ENCODE results near the gene MGAT1. TPM values are rescaled to one million over a fixed set of nuclear protein-coding genes. Genes with fewer than 3 reads are reported as not detected.
A peak's percentile ranks its signal among the peaks of the same experiment; 100 is the strongest.
"Not testable (repeated sequence)": the region's sequence is repeated elsewhere in the genome, so short reads cannot be mapped to it uniquely, and the experiment has no call there.

Gene MGAT1
- total RNA-seq (2014; rRNA removed; shearing (Covaris generic); ENCODE audit: low replicate concordance), result 155 and 157 TPM in 2 replicates

DNA sequence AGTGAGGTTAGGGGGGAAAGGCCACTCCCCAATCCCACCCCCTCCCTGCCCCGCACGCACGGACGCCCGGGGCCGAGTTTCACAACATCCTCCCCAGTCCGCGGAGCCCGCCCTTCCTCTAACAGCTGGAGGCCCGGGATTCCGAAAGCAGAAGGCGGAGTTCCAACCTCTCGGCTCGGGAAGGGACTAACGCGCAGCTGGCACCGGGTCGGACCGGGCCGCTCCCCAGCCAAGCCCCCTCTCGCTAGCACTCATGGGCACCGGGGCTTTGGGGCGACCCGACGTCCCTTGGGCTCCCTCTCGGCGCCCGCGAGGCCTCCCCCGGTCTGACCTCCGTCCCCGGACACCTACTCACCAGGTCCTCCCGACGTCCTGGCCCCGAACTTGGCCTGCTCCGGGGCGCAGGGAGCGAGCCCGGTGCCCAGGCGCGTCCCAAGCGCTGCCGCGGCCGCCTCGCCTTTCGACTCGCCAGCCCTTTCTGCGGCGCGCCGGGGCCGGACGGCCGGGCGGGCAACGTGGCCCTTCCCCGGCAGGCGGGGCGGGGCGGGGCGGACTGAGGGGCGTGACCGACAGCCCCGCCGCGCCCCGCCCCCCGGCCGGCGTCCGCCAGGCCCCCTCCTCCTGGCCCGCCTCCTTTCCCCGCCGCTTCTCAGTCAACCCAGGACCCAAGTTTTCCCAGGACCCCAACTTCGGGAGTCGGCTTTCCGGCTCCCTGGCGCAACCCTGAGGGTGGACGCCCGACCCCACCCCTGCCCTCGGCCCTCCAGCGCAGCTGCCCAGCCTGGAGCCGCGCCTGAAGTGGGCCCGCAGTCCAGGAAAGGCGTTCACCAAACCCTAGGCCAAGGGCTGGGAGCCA lies at the start of gene MGAT1:
TSS of gene MGAT1 (minus strand) at position 482 of the 856 bp plus-strand sequence. CDS start 9,835 bp downstream, outside the sequence.
- in situ Hi-C loops (cut with HindIII; ENCODE audit: low pct_unique_long_range_greater_than_20kb, low sequenced_read_pairs), result loop anchor here (5.0 kb wide), 1 partner anchor 35 kb away; no protein-coding TSS in a partner anchor
- peak; percentile 74 for DNase-seq (ENCODE audit: low read depth)

- in situ Hi-C loops (cut with HindIII; ENCODE audit: low pct_unique_long_range_greater_than_20kb, low sequenced_read_pairs), result no loop called here
- no peak for DNase-seq (ENCODE audit: low read depth)
These were observed 48.0 kb upstream of the MGAT1 start for GRCh38 chr5:180850434-180851078.

DNA sequence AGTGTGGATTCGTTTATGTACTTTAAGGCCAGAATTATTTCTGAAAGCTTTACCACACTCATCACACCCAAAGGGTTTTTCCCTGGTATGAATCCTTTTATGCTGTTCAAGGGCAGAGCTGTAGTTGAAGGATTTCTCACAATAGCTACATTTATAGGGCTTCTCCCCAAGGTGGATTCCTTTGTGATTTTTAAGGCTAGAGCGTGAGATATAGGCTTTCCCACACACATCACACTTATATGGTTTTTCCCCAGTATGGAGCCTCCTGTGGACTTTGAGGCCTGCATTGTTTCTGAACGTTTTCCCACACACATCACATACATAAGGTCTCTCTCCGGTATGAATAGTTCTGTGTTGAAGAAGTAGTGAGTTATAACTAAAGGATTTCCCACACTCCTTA lies 47.2 kb upstream of the MGAT1 start:
- in situ Hi-C loops (cut with HindIII; ENCODE audit: low pct_unique_long_range_greater_than_20kb, low sequenced_read_pairs), result no loop called here
- DNase-seq (ENCODE audit: low read depth), result no peak

DNA sequence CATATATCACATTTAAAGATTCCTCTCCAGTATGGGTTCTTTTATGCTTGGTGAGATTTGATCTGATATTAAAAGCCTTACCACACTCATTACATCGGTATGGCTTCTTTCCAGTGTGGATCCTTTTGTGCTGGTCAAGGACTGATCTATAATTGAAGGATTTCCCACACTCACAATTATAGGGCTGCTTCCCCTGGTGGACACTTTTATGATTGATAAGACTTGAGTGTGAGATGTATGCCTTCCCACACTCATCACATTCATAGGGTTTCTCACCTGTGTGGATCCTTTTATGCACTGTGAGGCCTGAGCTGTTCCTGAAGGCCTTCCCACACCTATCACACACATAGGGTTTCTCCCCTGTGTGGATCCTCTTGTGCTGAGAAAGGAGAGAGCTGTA lies 46.3 kb upstream of the MGAT1 start:
- no peak for DNase-seq (ENCODE audit: low read depth)
- in situ Hi-C loops (cut with HindIII; ENCODE audit: low pct_unique_long_range_greater_than_20kb, low sequenced_read_pairs), result no loop called here

- in situ Hi-C loops (cut with HindIII; ENCODE audit: low pct_unique_long_range_greater_than_20kb, low sequenced_read_pairs), result no loop called here
- no peak for DNase-seq (ENCODE audit: low read depth)
These were observed 45.7 kb upstream of the MGAT1 start for GRCh38 chr5:180848265-180848664.

- in situ Hi-C loops (cut with HindIII; ENCODE audit: low pct_unique_long_range_greater_than_20kb, low sequenced_read_pairs), result no loop called here
These were observed 44.4 kb upstream of the MGAT1 start for GRCh38 chr5:180847026-180847425.

GRCh38 chr5:180844858-180845257 lies 42.3 kb upstream of the MGAT1 start:
- in situ Hi-C loops (cut with HindIII; ENCODE audit: low pct_unique_long_range_greater_than_20kb, low sequenced_read_pairs), result no loop called here
- no peak for DNase-seq (ENCODE audit: low read depth)

More at GRCh38 chr5:180847026-180847425, 44.4 kb upstream of the MGAT1 start:
- no peak for DNase-seq (ENCODE audit: low read depth)

- no peak for DNase-seq (ENCODE audit: low read depth)
- in situ Hi-C loops (cut with HindIII; ENCODE audit: low pct_unique_long_range_greater_than_20kb, low sequenced_read_pairs), result no loop called here
These were observed 41.8 kb upstream of the MGAT1 start for GRCh38 chr5:180844432-180844831.

- no peak for DNase-seq (ENCODE audit: low read depth)
- in situ Hi-C loops (cut with HindIII; ENCODE audit: low pct_unique_long_range_greater_than_20kb, low sequenced_read_pairs), result loop anchor here (5.0 kb wide), 1 partner anchor 38 kb away; the partner anchor contains the start of gene MGAT1
These were observed 37.3 kb upstream of the MGAT1 start for GRCh38 chr5:180839935-180840334.

DNA sequence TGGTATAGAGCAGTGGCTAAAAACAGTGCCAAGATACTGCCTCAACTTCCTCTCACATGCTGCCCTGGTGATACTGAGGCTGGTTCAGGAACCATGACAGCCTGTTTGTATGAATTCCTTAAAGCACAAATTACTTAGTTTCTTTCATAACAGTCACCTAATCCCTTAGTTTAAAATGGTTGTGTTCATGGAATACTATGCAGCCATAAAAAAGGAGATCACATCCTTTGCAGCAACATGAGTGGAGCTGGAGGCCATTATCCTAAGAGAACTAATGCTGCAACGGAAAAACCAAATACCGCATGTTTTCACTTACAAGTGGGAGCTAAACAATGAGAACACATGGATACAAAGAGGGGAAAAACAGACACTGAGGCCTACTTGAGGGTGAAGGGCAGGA lies 36.6 kb upstream of the MGAT1 start:
- in situ Hi-C loops (cut with HindIII; ENCODE audit: low pct_unique_long_range_greater_than_20kb, low sequenced_read_pairs), result loop anchor here (5.0 kb wide), 1 partner anchor 37 kb away; the partner anchor contains the start of gene MGAT1
- no peak for DNase-seq (ENCODE audit: low read depth)

DNA sequence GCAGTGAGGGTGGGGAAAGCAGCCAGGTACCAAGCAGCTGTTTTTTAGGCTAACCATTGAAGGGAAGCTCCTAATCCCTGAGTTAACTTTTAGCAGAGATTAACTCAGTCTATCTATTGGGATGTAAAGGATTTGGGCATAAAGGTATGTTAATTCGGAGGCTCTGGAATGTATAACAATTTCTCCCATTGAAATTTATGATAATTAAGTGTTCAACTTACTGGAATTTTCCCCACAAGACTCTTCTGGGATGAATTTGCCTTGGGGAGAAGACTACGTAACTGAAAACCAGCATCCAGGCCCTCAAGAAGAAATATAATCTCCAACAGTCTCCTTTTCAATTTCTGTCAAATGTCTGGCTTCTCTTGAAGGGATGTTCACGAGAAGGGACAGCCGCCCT lies 34.9 kb upstream of the MGAT1 start:
- no peak for DNase-seq (ENCODE audit: low read depth)
- in situ Hi-C loops (cut with HindIII; ENCODE audit: low pct_unique_long_range_greater_than_20kb, low sequenced_read_pairs), result loop anchor here (5.0 kb wide), 1 partner anchor 35 kb away; the partner anchor contains the start of gene MGAT1

GRCh38 chr5:180832638-180833068 lies 30.0 kb upstream of the MGAT1 start:
- DNase-seq (ENCODE audit: low read depth), result no peak
- in situ Hi-C loops (cut with HindIII; ENCODE audit: low pct_unique_long_range_greater_than_20kb, low sequenced_read_pairs), result no loop called here

- in situ Hi-C loops (cut with HindIII; ENCODE audit: low pct_unique_long_range_greater_than_20kb, low sequenced_read_pairs), result no loop called here
- DNase-seq (ENCODE audit: low read depth), result peak; percentile 83
These were observed 28.8 kb upstream of the MGAT1 start for GRCh38 chr5:180831139-180832093.

DNA sequence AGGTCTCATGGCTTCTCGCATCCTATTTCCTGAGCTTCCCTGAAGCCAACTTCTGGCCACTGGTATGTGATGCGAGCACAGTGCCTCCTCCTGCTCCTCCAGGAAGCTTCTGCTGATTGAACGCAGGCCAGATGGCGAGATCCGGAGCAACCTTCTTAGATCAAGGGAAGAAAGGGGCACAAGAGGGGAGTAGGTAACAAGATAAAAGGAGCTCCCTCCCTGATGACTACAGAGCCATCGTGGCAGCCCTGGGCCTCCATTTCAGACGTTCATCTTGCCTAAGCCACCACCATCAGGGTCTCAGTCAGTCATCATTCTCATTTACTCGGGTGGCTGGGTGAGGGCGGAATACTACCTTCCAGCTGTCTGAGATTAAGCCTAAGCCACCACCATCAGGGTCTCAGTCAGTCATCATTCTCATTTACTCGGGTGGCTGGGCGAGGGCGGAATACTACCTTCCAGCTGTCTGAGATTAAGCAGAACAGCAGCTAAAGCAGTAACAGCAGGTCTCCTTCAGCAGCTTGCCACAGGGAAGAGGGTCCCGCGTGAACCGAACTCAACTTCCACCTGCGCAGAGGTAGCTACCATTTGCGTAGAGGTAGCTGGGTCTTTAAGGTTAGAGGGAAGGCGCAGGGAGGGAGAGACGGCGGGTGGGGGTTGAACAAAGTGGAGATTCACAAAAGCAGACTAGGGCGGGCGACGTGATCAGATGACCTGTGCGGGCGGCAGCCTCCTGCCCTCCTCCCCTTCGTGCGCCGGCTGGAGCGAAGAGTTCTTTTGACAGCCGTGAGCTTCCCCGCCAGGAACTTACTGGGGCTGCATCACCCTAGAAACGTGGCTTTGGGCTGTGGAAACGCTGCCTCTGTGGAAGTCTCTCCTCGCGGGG lies 27.9 kb upstream of the MGAT1 start:
- in situ Hi-C loops (cut with HindIII; ENCODE audit: low pct_unique_long_range_greater_than_20kb, low sequenced_read_pairs), result no loop called here
- DNase-seq (ENCODE audit: low read depth), result no peak

DNA sequence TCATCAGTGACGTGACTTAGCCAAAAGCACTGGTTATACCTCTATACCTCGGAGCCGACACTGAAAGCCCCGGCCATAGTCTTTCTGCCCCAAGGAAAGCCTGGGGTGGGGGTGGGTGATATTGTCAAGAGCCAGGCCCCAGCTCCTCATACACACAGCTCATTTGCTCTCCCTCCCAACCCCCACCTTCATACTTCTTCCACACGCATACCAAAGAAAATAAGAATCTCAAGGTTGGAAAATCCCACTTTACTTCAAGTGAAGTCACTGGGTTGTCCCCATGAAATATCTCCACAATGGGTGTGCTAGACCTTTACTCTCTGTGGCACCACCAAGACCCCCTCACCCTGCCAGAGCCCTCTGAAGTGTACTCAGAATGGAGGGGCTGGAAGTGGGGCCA lies 27.1 kb upstream of the MGAT1 start:
- no peak for DNase-seq (ENCODE audit: low read depth)
- in situ Hi-C loops (cut with HindIII; ENCODE audit: low pct_unique_long_range_greater_than_20kb, low sequenced_read_pairs), result no loop called here

DNA sequence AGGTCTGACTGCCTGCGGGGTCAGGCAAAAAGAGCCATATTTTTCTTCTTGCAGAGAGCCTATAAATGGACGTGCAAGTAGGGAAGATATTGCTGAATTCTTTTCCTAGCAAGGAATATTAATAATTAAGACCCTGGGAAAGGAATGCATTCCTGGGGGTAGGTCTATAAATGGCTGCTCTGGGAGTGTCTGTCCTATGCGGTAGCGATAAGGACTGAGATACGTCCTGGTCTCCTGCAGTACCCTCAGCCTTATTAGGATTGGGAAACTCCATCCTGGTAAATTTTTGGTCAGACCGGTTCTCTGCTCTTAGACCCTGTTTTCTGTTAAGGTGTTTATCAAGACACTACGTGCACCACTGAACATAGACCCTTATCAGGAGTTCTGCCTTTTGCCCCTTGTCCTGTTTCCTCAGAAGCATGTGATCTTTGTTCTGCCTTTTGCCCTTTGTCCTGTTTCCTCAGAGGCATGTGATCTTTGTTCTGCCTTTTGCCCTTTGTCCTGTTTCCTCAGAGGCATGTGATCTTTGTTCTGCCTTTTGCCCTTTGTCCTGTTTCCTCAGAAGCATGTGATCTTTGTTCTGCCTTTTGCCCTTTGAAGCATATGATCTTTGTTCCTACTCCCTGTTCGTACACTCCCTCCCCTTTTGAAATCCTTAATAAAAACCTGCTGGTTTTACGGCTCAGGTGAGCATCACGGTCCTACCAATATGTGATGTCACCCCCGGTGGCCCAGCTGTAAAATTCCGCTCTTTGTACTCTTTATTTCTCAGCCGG lies 26.3 kb upstream of the MGAT1 start:
- DNase-seq (ENCODE audit: low read depth); in situ Hi-C loops (cut with HindIII; ENCODE audit: low pct_unique_long_range_greater_than_20kb, low sequenced_read_pairs): not testable (repeated sequence)

Data from Caki2 (cell line).